HEK293 (cell line): ENCODE measurements around the gene BRCC3.

ENCODE experiments used
- CTCF ChIA-PET: fragments of 350-600 bp; formaldehyde crosslinking; extraction: SDS; loops from one replicate; lab custom pipeline; 2021; ENCODE audit warnings: antibody characterized with exemption; lab: Yijun Ruan, JAX
- POLR2A ChIA-PET: fragments of 300-600 bp; formaldehyde crosslinking; extraction: SDS; loops from one replicate; lab custom pipeline; 2020; ENCODE audit warnings: antibody characterized with exemption, inconsistent platforms; lab: Yijun Ruan, JAX
- H3K27ac ChIP-seq: fragments of 200-500 bp; sonication (Bioruptor generic); 2 replicates; pipeline ENCODE4 v1.5.1; 2014; ENCODE audit warnings: low read depth, low read length, control low read depth, inconsistent platforms; ENCODE audit errors: extremely low read depth
- H3K36me3 ChIP-seq, 2 experiments: fragments of 200-500 bp in 1 of 2; sonication (Bioruptor generic) in 1 of 2; 1 replicate in 1 of 2; 2 replicates in 1 of 2; pipeline ENCODE4 v1.5.1; 2014 to 2017; ENCODE audit warnings: inconsistent platforms in 2 of 2, low read length in 2 of 2; ENCODE audit not compliant: control insufficient read depth in 2 of 2, insufficient read depth in 1 of 2
- H3K4me1 ChIP-seq: fragments of 200-500 bp; sonication (Bioruptor generic); 2 replicates; pipeline ENCODE4 v1.5.1; 2014; ENCODE audit warnings: mild to moderate bottlenecking, low read length, inconsistent platforms; ENCODE audit not compliant: control insufficient read depth, insufficient read depth
- H3K4me3 ChIP-seq: 2 replicates; pipeline ENCODE4 v1.5.1; 2011; ENCODE audit warnings: low read depth, mild to moderate bottlenecking, control low read depth, low read length, moderate library complexity
- H3K9me3 ChIP-seq: fragments of 200-500 bp; sonication (Bioruptor generic); 2 replicates; pipeline ENCODE4 v1.5.1; 2014; ENCODE audit warnings: low read depth, low read length, inconsistent platforms; ENCODE audit not compliant: control insufficient read depth, insufficient read depth
- GLI2 ChIP-seq: fragments of 450-650 bp; formaldehyde crosslinking; IDR thresholded peaks from 2 replicates; pipeline ENCODE4; 2017; ENCODE audit warnings: missing biosample characterization, missing genetic modification characterization, low read depth, borderline replicate concordance
- SETDB1 ChIP-seq: IDR thresholded peaks from one replicate; pipeline ENCODE4 v1.6.1; 2017; ENCODE audit warnings: mild to moderate bottlenecking, low read length, moderate library complexity, mixed read lengths; ENCODE audit not compliant: insufficient read length
- ZNF112 ChIP-seq: fragments of 450-650 bp; formaldehyde crosslinking; IDR thresholded peaks from 2 replicates; pipeline ENCODE4 v1.5.0; 2017; ENCODE audit warnings: missing biosample characterization, missing genetic modification characterization
- ZNF157 ChIP-seq: fragments of 450-650 bp; formaldehyde crosslinking; IDR thresholded peaks from 2 replicates; pipeline ENCODE4 v1.5.1; 2016; ENCODE audit warnings: missing biosample characterization, missing genetic modification characterization
- ZNF175 ChIP-seq: fragments of 450-650 bp; formaldehyde crosslinking; IDR thresholded peaks from 2 replicates; pipeline ENCODE4 v1.5.1; 2016; ENCODE audit warnings: missing biosample characterization, missing genetic modification characterization
- ZNF239 ChIP-seq: fragments of 450-650 bp; formaldehyde crosslinking; IDR thresholded peaks from 2 replicates; pipeline ENCODE4 v1.5.1; 2016; ENCODE audit warnings: missing biosample characterization, missing genetic modification characterization
- ZNF24 ChIP-seq: fragments of 450-650 bp; formaldehyde crosslinking; IDR thresholded peaks from 2 replicates; pipeline ENCODE4 v1.5.1; 2016; ENCODE audit warnings: missing biosample characterization, missing genetic modification characterization
- ZNF391 ChIP-seq: fragments of 450-650 bp; formaldehyde crosslinking; IDR thresholded peaks from 2 replicates; pipeline ENCODE4 v1.5.1; 2016; ENCODE audit warnings: low read depth, missing biosample characterization, missing genetic modification characterization, borderline replicate concordance
- ZNF510 ChIP-seq: fragments of 450-650 bp; formaldehyde crosslinking; IDR thresholded peaks from 2 replicates; pipeline ENCODE4 v1.5.1; 2018; ENCODE audit warnings: mild to moderate bottlenecking, missing genetic modification characterization, missing biosample characterization; ENCODE audit not compliant: insufficient replicate concordance
- ZNF544 ChIP-seq: fragments of 450-650 bp; formaldehyde crosslinking; IDR thresholded peaks from 2 replicates; pipeline ENCODE4 v1.5.0; 2017; ENCODE audit warnings: missing biosample characterization, missing genetic modification characterization
- ZNF548 ChIP-seq: fragments of 450-650 bp; formaldehyde crosslinking; IDR thresholded peaks from 2 replicates; pipeline ENCODE4 v1.5.1; 2016; ENCODE audit warnings: missing biosample characterization, missing genetic modification characterization
- ZNF596 ChIP-seq: fragments of 450-650 bp; IDR thresholded peaks from 2 replicates; pipeline ENCODE4 v1.5.0; 2018; ENCODE audit warnings: missing biosample characterization, mild to moderate bottlenecking, missing genetic modification characterization, moderate library complexity
- ZNF843 ChIP-seq: fragments of 450-650 bp; formaldehyde crosslinking; IDR thresholded peaks from 2 replicates; pipeline ENCODE4 v1.5.1; 2016; ENCODE audit warnings: missing biosample characterization, missing genetic modification characterization
- ZSCAN16 ChIP-seq: fragments of 450-650 bp; formaldehyde crosslinking; IDR thresholded peaks from 2 replicates; pipeline ENCODE4 v1.5.1; 2016; ENCODE audit warnings: missing biosample characterization, missing genetic modification characterization
- TF ChIP-seq, protein P1 (sequence below): fragments of 450-650 bp; formaldehyde crosslinking; IDR thresholded peaks from 2 replicates; pipeline ENCODE4 v1.5.1; 2016; ENCODE audit warnings: missing biosample characterization, missing genetic modification characterization, borderline replicate concordance
- TF ChIP-seq, protein P2 (sequence below): fragments of 450-650 bp; formaldehyde crosslinking; IDR thresholded peaks from 2 replicates; pipeline ENCODE4 v1.5.1; 2017; ENCODE audit warnings: missing biosample characterization, missing genetic modification characterization
- TF ChIP-seq, protein P3 (sequence below): fragments of 450-650 bp; formaldehyde crosslinking; IDR thresholded peaks from 2 replicates; pipeline ENCODE4 v1.5.1; 2016; ENCODE audit warnings: missing biosample characterization, missing genetic modification characterization

The BRCC3 gene

DNA sequence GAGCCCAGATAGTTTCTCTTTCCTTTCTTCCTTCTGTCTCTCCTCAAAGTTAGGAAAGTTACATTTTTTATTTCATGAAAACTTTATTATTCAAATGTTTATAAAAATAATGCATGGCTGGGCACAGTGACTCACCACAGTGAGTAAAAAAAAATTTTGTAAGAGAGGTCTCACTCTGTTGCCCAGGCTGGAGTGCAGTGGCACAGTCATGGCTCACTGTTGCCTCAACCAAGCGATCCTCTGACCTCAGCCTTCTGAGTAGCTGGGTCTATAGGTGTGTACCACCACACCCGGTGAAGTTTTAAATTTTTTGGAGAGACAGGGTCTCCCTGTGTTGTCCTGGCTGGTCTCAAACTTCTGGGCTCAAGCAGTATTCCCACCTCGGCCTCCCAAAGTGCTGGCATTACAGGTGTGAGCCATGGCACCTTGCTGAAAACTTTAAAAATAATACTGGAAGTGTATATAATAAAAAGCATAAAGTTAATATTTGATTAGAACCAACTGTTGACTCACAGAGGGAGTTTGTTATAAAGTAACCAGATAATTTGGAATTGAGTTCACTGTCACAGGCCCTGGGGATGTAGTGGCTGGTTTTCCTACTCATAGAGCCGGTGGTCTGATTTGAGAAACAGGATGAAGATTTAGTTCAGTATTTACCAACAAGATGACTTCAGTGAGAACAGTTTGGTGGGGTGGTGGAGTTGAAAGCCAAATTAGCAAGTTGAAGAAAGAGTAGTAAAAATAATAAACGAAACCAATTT is 18.4 kb upstream of the BRCC3 start:
- ChIA-PET POLR2A (no interaction called here), CTCF (interaction anchor here (1.5 kb wide), 1 partner anchor 135 kb away, joined by 6 read pairs; no protein-coding TSS in a partner anchor)
- H3K27ac ChIP-seq = no peak overlapping the region
- no peak for TF ChIP-seq ZNF510 (tag by site-specific recombination)
- TF ChIP-seq ZSCAN16 = no peak
- TF ChIP-seq ZNF239 (tag by site-specific recombination) = no peak
- TF ChIP-seq, all 188 proteins: peak for 0
- H3K9me3 ChIP-seq = no peaks in the 10 kb centered on the region
- no peak overlapping the region for H3K4me3 ChIP-seq
- H3K4me1 ChIP-seq = no peaks in the 10 kb centered on the region
- H3K36me3 ChIP-seq = peaks cover 0 to 18% of the 10 kb centered on the region in 2 experiments; a peak in 2 of 3 replicates

DNA sequence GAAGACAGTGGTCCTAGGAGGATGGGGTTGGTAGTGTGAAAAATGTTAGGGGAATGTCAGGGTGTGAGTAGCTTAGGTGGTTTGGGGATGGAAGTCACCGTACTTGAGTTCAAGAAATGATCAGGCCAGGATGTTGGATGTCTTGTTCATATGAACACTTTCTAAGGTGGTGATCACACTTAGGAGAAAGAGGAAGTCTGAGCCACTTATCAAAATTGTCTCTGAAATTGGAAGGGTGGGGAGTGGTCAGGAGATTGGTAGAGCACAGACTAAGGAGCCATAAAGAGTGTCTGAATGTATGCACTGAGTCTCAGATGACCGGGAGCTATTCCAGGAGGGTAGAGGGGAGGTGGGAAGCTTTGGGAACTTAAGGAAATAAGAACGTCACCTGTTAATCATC is 17.7 kb upstream of the BRCC3 start:
- Histone ChIP-seq H3K36me3 (peaks cover 0 to 18% of the 10 kb centered on the region in 2 experiments; a peak in 2 of 3 replicates), H3K4me3 (no peak overlapping the region), H3K27ac (no peak overlapping the region), H3K4me1 (no peaks in the 10 kb centered on the region), H3K9me3 (no peaks in the 10 kb centered on the region)
- ChIA-PET POLR2A (no interaction called here), CTCF (interaction anchor here (0.5 to 1.0 kb wide), 2 partner anchors 135 to 209 kb away, joined by 3 to 4 read pairs; no protein-coding TSS in a partner anchor)
- no peak for TF ChIP-seq ZNF391 (tag by site-specific recombination)
- no peak for TF ChIP-seq ZNF596 (tag by site-specific recombination)
- TF ChIP-seq ZNF843 (tag by site-specific recombination) = no peak
- no peak for TF ChIP-seq SETDB1
- no peak for TF ChIP-seq ZNF157 (tag by site-specific recombination)
- no peak for TF ChIP-seq ZNF24
- TF ChIP-seq, all 188 proteins: peak for 0

DNA sequence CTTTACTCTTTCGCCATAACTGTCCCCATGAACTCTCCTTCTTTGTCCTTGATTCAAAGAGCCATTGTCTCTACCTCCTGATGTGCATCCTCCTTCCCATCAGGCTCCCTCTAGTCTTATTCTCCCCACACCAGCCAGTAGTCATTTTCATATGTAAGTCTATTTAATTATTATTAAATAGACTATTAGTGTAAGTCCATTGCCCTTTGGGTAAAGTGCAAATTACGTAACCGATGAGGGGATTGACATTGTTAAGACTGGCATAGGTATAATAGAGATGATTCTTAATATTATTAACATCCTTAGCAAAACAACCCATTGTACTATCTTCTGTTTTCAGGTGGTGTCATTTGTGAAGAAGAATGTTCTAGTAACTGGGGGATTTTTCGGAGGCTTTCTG is 17.1 kb upstream of the BRCC3 start:
- Histone ChIP-seq H3K36me3 (peaks cover 0 to 22% of the 10 kb centered on the region in 2 experiments; a peak in 2 of 3 replicates), H3K4me3 (no peak overlapping the region), H3K4me1 (no peaks in the 10 kb centered on the region), H3K9me3 (no peaks in the 10 kb centered on the region), H3K27ac (no peak overlapping the region)
- ChIA-PET CTCF (interaction anchor here (0.5 to 1.0 kb wide), 2 partner anchors 136 to 209 kb away, joined by 3 to 4 read pairs; no protein-coding TSS in a partner anchor), POLR2A (no interaction called here)
- TF ChIP-seq ZNF112 (tag by site-specific recombination) (no peak), ZNF544 (no peak), GLI2 (tag by site-specific recombination) (no peak), ZNF548 (no peak), ZNF175 (tag by site-specific recombination) (no peak), ZNF843 (tag by site-specific recombination) (no peak)
- TF ChIP-seq, protein P1, sequence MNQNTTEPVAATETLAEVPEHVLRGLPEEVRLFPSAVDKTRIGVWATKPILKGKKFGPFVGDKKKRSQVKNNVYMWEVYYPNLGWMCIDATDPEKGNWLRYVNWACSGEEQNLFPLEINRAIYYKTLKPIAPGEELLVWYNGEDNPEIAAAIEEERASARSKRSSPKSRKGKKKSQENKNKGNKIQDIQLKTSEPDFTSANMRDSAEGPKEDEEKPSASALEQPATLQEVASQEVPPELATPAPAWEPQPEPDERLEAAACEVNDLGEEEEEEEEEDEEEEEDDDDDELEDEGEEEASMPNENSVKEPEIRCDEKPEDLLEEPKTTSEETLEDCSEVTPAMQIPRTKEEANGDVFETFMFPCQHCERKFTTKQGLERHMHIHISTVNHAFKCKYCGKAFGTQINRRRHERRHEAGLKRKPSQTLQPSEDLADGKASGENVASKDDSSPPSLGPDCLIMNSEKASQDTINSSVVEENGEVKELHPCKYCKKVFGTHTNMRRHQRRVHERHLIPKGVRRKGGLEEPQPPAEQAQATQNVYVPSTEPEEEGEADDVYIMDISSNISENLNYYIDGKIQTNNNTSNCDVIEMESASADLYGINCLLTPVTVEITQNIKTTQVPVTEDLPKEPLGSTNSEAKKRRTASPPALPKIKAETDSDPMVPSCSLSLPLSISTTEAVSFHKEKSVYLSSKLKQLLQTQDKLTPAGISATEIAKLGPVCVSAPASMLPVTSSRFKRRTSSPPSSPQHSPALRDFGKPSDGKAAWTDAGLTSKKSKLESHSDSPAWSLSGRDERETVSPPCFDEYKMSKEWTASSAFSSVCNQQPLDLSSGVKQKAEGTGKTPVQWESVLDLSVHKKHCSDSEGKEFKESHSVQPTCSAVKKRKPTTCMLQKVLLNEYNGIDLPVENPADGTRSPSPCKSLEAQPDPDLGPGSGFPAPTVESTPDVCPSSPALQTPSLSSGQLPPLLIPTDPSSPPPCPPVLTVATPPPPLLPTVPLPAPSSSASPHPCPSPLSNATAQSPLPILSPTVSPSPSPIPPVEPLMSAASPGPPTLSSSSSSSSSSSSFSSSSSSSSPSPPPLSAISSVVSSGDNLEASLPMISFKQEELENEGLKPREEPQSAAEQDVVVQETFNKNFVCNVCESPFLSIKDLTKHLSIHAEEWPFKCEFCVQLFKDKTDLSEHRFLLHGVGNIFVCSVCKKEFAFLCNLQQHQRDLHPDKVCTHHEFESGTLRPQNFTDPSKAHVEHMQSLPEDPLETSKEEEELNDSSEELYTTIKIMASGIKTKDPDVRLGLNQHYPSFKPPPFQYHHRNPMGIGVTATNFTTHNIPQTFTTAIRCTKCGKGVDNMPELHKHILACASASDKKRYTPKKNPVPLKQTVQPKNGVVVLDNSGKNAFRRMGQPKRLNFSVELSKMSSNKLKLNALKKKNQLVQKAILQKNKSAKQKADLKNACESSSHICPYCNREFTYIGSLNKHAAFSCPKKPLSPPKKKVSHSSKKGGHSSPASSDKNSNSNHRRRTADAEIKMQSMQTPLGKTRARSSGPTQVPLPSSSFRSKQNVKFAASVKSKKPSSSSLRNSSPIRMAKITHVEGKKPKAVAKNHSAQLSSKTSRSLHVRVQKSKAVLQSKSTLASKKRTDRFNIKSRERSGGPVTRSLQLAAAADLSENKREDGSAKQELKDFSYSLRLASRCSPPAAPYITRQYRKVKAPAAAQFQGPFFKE (tag by site-specific recombination) = no peak
- TF ChIP-seq, protein P2, sequence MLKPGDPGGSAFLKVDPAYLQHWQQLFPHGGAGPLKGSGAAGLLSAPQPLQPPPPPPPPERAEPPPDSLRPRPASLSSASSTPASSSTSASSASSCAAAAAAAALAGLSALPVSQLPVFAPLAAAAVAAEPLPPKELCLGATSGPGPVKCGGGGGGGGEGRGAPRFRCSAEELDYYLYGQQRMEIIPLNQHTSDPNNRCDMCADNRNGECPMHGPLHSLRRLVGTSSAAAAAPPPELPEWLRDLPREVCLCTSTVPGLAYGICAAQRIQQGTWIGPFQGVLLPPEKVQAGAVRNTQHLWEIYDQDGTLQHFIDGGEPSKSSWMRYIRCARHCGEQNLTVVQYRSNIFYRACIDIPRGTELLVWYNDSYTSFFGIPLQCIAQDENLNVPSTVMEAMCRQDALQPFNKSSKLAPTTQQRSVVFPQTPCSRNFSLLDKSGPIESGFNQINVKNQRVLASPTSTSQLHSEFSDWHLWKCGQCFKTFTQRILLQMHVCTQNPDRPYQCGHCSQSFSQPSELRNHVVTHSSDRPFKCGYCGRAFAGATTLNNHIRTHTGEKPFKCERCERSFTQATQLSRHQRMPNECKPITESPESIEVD = no peak
- TF ChIP-seq, protein P3, sequence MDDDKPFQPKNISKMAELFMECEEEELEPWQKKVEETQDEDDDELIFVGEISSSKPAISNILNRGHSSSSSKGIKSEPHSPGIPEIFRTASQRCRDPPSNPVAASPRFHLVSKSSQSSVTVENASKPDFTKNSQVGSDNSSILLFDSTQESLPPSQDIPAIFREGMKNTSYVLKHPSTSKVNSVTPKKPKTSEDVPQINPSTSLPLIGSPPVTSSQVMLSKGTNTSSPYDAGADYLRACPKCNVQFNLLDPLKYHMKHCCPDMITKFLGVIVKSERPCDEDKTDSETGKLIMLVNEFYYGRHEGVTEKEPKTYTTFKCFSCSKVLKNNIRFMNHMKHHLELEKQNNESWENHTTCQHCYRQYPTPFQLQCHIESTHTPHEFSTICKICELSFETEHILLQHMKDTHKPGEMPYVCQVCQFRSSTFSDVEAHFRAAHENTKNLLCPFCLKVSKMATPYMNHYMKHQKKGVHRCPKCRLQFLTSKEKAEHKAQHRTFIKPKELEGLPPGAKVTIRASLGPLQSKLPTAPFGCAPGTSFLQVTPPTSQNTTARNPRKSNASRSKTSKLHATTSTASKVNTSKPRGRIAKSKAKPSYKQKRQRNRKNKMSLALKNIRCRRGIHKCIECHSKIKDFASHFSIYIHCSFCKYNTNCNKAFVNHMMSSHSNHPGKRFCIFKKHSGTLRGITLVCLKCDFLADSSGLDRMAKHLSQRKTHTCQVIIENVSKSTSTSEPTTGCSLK = no peak
